Osteoblast (primary cell): ENCODE results near the gene NDE1. TPM values are rescaled to one million over a fixed set of nuclear protein-coding genes. Genes with fewer than 3 reads are reported as not detected.

Experiments
- DNase-seq: peaks from one replicate; pipeline ENCODE4 v3.0.0; 2011; ENCODE audit warnings: low spot score, mixed read lengths; ENCODE audit not compliant: insufficient read length; ENCODE audit errors: missing footprints
- H2AFZ ChIP-seq: 2 replicates; pipeline ENCODE4 v1.6.0; 2011; ENCODE audit warnings: mild to moderate bottlenecking, low read length
- H3K27ac ChIP-seq: 2 replicates; pipeline ENCODE4 v1.5.1; 2011; ENCODE audit warnings: mild to moderate bottlenecking, low read depth, low read length, moderate library complexity
- H3K27me3 ChIP-seq: 2 replicates; pipeline ENCODE4 v1.6.0; 2012; ENCODE audit warnings: mild to moderate bottlenecking, control low read depth, inconsistent platforms, low read length, moderate library complexity; ENCODE audit not compliant: insufficient read depth
- H3K36me3 ChIP-seq: 2 replicates; pipeline ENCODE4 v1.5.1; 2011; ENCODE audit warnings: mild to moderate bottlenecking, low read length, control low read depth, moderate library complexity; ENCODE audit not compliant: insufficient read depth
- H3K4me1 ChIP-seq: 2 replicates; pipeline ENCODE4 v1.5.1; 2011; ENCODE audit warnings: mild to moderate bottlenecking, low read length, control low read depth, moderate library complexity; ENCODE audit not compliant: insufficient read depth
- H3K4me2 ChIP-seq: 2 replicates; pipeline ENCODE4 v1.6.0; 2011; ENCODE audit warnings: mild to moderate bottlenecking, low read length; ENCODE audit not compliant: insufficient read depth
- H3K4me3 ChIP-seq: fragments of 200-600 bp; sonication (generic); 3 replicates; pipeline ENCODE4 v1.5.1; 2012; ENCODE audit warnings: mild to moderate bottlenecking, low read length, inconsistent platforms; ENCODE audit not compliant: insufficient read depth
- H3K79me2 ChIP-seq: 2 replicates; pipeline ENCODE4 v1.6.0; 2012; ENCODE audit warnings: mild to moderate bottlenecking, low read length, control low read depth, inconsistent platforms; ENCODE audit not compliant: insufficient read depth
- H3K9me3 ChIP-seq: 2 replicates; pipeline ENCODE4 v1.5.1; 2011; ENCODE audit warnings: low read depth, low read length, control low read depth
- H4K20me1 ChIP-seq: 2 replicates; pipeline ENCODE4 v1.6.0; 2012; ENCODE audit warnings: mild to moderate bottlenecking, low read length, control low read depth; ENCODE audit not compliant: insufficient read depth
- total RNA-seq: library from RNA; depleted of rRNA; stranded (reverse); fragments of >200 nt; gene quantifications from 2 replicates; pipeline ENCODE4 v1.2.3, GENCODE V29; 2012
- TF ChIP-seq, protein P1 (sequence below): IDR thresholded peaks from 2 replicates; pipeline ENCODE4 v1.5.1; 2011; ENCODE audit warnings: mild to moderate bottlenecking, low read depth, low read length, moderate library complexity; ENCODE audit errors: extremely low read depth

Gene NDE1
- total RNA-seq, 1 donor: 31.5 TPM

DNA sequence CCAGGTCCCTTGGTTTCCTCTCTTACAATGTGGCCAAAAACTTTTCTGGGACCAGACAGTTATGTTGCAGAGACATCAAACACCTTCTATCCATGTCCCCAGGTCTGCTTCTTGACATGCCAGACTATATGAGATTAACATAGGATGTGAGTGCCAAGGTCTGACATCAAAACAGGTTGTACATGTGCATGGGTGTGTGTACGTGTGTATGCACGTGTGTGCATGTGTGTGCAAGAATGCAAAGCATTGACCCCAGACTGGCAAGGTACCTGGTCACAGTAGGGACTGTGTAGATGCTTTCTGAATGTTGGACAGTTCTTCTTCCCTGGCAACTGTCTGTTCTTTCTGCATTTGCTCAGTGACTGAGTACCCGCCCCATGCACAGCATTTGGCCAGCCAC is 85.6 kb downstream of the NDE1 start:
- DNase-seq: no peak

DNA sequence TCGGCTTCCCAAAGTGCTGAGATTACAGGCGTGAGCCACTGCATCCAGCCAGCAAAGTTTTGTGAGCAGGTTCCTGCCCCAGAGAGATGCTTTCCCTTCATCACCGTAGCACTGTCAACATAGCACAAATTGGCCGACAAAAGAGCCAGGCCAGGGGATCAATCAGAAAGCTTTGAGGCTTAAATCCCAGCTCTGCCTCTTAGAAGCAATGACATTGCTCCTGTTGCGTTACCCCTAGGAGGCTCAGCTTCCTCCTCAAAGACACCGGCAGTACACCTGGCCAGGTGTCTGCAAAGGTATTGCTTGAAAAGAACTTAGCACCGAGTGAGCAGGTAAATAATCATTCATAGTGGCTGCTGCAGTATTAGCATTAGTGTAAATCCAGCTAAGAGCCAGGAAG is 86.5 kb downstream of the NDE1 start:
- TF ChIP-seq, protein P1, sequence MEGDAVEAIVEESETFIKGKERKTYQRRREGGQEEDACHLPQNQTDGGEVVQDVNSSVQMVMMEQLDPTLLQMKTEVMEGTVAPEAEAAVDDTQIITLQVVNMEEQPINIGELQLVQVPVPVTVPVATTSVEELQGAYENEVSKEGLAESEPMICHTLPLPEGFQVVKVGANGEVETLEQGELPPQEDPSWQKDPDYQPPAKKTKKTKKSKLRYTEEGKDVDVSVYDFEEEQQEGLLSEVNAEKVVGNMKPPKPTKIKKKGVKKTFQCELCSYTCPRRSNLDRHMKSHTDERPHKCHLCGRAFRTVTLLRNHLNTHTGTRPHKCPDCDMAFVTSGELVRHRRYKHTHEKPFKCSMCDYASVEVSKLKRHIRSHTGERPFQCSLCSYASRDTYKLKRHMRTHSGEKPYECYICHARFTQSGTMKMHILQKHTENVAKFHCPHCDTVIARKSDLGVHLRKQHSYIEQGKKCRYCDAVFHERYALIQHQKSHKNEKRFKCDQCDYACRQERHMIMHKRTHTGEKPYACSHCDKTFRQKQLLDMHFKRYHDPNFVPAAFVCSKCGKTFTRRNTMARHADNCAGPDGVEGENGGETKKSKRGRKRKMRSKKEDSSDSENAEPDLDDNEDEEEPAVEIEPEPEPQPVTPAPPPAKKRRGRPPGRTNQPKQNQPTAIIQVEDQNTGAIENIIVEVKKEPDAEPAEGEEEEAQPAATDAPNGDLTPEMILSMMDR: no peak
- peaks cover 7% of the 10 kb centered on the region for H3K4me1 ChIP-seq
- H3K36me3 ChIP-seq: peaks cover 7% of the 10 kb centered on the region
- H4K20me1 ChIP-seq: no peaks in the 10 kb centered on the region
- no peaks in the 10 kb centered on the region for H3K27me3 ChIP-seq
- DNase-seq: no peak
- no peak overlapping the region for H3K27ac ChIP-seq
- no peak overlapping the region for H3K4me3 ChIP-seq
- no peak overlapping the region for H2AFZ ChIP-seq
- H3K4me2 ChIP-seq: no peak overlapping the region
- H3K79me2 ChIP-seq: no peaks in the 10 kb centered on the region
- peaks cover 7% of the 10 kb centered on the region for H3K9me3 ChIP-seq

More for the DNA sequence above, 85.6 kb downstream of the NDE1 start:
- TF ChIP-seq, protein P1: no peak
- no peaks in the 10 kb centered on the region for H3K27me3 ChIP-seq
- no peak overlapping the region for H3K27ac ChIP-seq
- no peak overlapping the region for H2AFZ ChIP-seq
- no peak overlapping the region for H3K4me3 ChIP-seq
- H3K36me3 ChIP-seq: peaks cover 7% of the 10 kb centered on the region
- no peaks in the 10 kb centered on the region for H4K20me1 ChIP-seq
- peaks cover 1% of the 10 kb centered on the region for H3K9me3 ChIP-seq
- peaks cover 7% of the 10 kb centered on the region for H3K4me1 ChIP-seq
- no peak overlapping the region for H3K4me2 ChIP-seq
- no peaks in the 10 kb centered on the region for H3K79me2 ChIP-seq

DNA sequence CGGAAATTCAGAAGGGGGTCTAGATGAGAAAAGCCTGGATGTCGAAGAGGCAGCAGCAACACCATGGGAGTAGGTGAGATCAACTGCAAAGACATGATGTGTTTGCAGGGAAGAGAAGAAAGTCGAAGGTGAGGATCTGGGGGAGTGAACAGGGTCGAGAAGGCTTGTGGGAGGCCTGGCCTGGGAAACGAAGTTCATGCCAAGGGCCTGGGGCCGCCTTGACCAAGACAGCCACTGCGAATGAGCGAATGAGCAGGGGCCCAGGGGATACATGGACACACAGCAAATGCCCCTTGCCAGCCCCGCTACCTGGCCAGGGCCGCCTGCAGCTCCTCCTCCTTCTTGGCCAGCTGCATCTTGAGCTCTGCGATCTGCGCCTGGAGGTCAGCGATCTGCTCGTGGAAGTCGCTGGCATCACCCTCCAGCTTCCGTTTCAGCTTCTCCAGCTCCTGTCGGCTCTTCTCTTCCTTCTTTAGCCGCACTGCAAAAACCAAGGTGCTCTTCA is 87.1 kb downstream of the NDE1 start:
- no peak overlapping the region for H3K27ac ChIP-seq
- no peak for DNase-seq
- TF ChIP-seq, protein P1: no peak
- peaks cover 7% of the 10 kb centered on the region for H3K4me1 ChIP-seq
- H3K4me2 ChIP-seq: no peak overlapping the region
- H3K36me3 ChIP-seq: peaks cover 7% of the 10 kb centered on the region
- H3K27me3 ChIP-seq: no peaks in the 10 kb centered on the region
- peaks cover 7% of the 10 kb centered on the region for H3K9me3 ChIP-seq
- no peaks in the 10 kb centered on the region for H4K20me1 ChIP-seq
- H2AFZ ChIP-seq: no peak overlapping the region
- no peak overlapping the region for H3K4me3 ChIP-seq
- H3K79me2 ChIP-seq: no peaks in the 10 kb centered on the region

DNA sequence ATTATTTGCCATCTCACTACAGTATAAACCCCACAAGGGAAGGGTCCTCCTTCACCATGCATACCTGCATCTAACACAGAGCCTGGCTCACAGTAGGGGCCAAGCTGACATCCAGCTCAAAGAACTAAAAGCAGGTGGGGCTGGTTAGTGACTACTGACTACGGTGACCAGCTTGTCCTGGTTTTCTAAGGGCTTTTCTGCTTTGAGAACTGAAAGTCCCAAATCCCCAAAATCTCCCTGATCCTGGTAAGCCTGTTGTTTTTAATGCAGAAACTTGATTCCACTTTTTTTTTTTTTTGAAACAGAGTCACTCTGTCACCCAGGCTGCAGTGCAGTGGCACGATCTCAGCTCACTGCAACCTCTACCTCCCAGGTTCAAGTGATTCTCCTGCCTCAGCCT is 89.4 kb downstream of the NDE1 start:
- DNase-seq: no peak
- H4K20me1 ChIP-seq: no peaks in the 10 kb centered on the region
- TF ChIP-seq, protein P1: no peak
- no peak overlapping the region for H2AFZ ChIP-seq
- no peaks in the 10 kb centered on the region for H3K4me1 ChIP-seq
- H3K27ac ChIP-seq: no peak overlapping the region
- peaks cover 7% of the 10 kb centered on the region for H3K36me3 ChIP-seq
- no peak overlapping the region for H3K4me3 ChIP-seq
- no peaks in the 10 kb centered on the region for H3K79me2 ChIP-seq
- H3K27me3 ChIP-seq: no peaks in the 10 kb centered on the region
- H3K9me3 ChIP-seq: peaks cover 7% of the 10 kb centered on the region
- H3K4me2 ChIP-seq: no peak overlapping the region
